Adrenal gland (tissue), 12 donors: Measurements from ENCODE around the gene CDKAL1. TPM values are rescaled to one million over a fixed set of nuclear protein-coding genes. Genes with fewer than 3 reads are reported as not detected.

Experiments
- DNase-seq, 7 donors: peaks; one replicate each; pipeline ENCODE4 v3.0.0-alpha.2; 2019 to 2020
- H3K27ac ChIP-seq, 5 donors: fragments of 200-600 bp; sonication (generic) in 4 of 5; 1 replicate in 3 of 5; 2 replicates in 2 of 5; pipeline versions ENCODE4 v1.5.1 to v1.8.0; 2016 to 2020; ENCODE audit warnings: mild to moderate bottlenecking in 1 of 5
- H3K27me3 ChIP-seq: fragments of 200-600 bp; 2 replicates; pipeline ENCODE4 v1.8.0; 2021
- H3K36me3 ChIP-seq, 2 donors: fragments of 200-600 bp; replicated peaks in 1 of 2; 1 replicate in 1 of 2; 2 replicates in 1 of 2; pipeline versions ENCODE4 v1.5.1 to v1.8.0; 2018 to 2022
- H3K4me1 ChIP-seq, 2 donors: fragments of 200-600 bp; replicated peaks in 1 of 2; 1 replicate in 1 of 2; 2 replicates in 1 of 2; pipeline versions ENCODE4 v1.5.1 to v1.8.0; 2018 to 2021
- H3K4me3 ChIP-seq, 4 donors: fragments of 200-600 bp; sonication (generic) in 3 of 4; one replicate each; pipeline ENCODE4 v1.5.1; 2016 to 2018
- H3K9me3 ChIP-seq, 3 donors: fragments of 200-600 bp; sonication (generic) in 1 of 3; replicated peaks in 1 of 3; 1 replicate in 2 of 3; 2 replicates in 1 of 3; pipeline versions ENCODE4 v1.5.1 to v1.8.0; 2016 to 2021
- CTCF ChIP-seq, 6 experiments: fragments of 450-650 bp in 4 of 6; fragments of 200-600 bp in 2 of 6; sonication (generic) in 1 of 6; IDR thresholded peaks; 1 replicate in 5 of 6; 2 replicates in 1 of 6; pipeline versions ENCODE4 v1.5.1 to v1.8.0; 2016 to 2021; ENCODE audit warnings: antibody characterized with exemption in 6 of 6, mild to moderate bottlenecking in 2 of 6, moderate library complexity in 1 of 6
- POLR2A ChIP-seq, 2 donors: fragments of 450-650 bp; IDR thresholded peaks; one replicate each; pipeline ENCODE4 v1.6.1; 2017; ENCODE audit warnings: antibody characterized with exemption in 2 of 2, mild to moderate bottlenecking in 2 of 2, moderate library complexity in 1 of 2
- WGBS, 4 donors: extraction: QIAGEN DNeasy Blood & Tissue Kit in 2 of 4; methylation state at CpG; one replicate each; pipeline versions ENCODE4 v1.1.5 to v1.1.7; 2013 to 2017; 5-methylcytosine and 5-hydroxymethylcytosine counted together
- intact Hi-C, 2 donors: fragments of 100-400 bp; cut with DNase I; formaldehyde crosslinking; loops; one replicate each; pipeline versions ENCODE4 v1.14.1 to v1.15.0; 2022 to 2023
- polyA plus RNA-seq, 3 donors: library from polyadenylated mRNA; stranded (reverse); fragments of 200-250 nt in 2 of 3; fragments of 350-450 nt in 1 of 3; fragmentation: Illumina TruSeq in 1 of 3; extraction: RNeasy Lipid Tissue Mini Kit (QIAGEN cat#74804) in 1 of 3; gene quantifications; one replicate each; pipeline ENCODE4 v1.2.3, GENCODE V29; 2013 to 2014
- total RNA-seq, 9 donors: library from RNA; depleted of rRNA in 4 of 9; stranded (reverse); fragments of >200 nt in 4 of 9; fragments of 120-200 nt in 1 of 9; fragmentation: NEBNext Ultra II Directional in 1 of 9; extraction: Animal tissue kit (Norgen Biotek cat#: 25700) in 1 of 9; gene quantifications; one replicate each; pipeline versions ENCODE4 v1.1.0 to v1.2.4, GENCODE V29; 2013 to 2023
- donor health status: healthy with polysubstance abuse.
- donor health status: Bipolar disorder and iron deficiency.
- donor health status: DM: yes; HTN: yes; CAD: no.
- donor health status: DM: no; HTN: no; CAD: no.
- donor health status: DM: no; HTN: no; CAD: no.
- donor health status: DM: yes; HTN: yes; CAD: no.

The CDKAL1 gene
- total and polyA plus RNA-seq, 12 donors = 3.9 to 21.1 (median 10.6) TPM

- intact Hi-C loops = no loop called here
- H3K36me3 ChIP-seq = no peaks in the 10 kb centered on the region
- TF ChIP-seq POLR2A (IDR thresholded peaks at IDR 0.05) = no peak
- TF ChIP-seq CTCF (IDR thresholded peaks at IDR 0.05) = no peak
- no peaks in the 10 kb centered on the region for H3K9me3 ChIP-seq
- no peak for DNase-seq
- H3K27me3 ChIP-seq = no peaks in the 10 kb centered on the region
- no peak overlapping the region for H3K27ac ChIP-seq
- H3K4me1 ChIP-seq = no peaks in the 10 kb centered on the region
- H3K4me3 ChIP-seq = no peak overlapping the region
- 89 to 93% (median 90%) methylated on average over 3 of the region's 3 CpGs for WGBS, 4 donors
These were observed 668.3 kb downstream of the CDKAL1 start for GRCh38 chr6:21202521-21202920.

GRCh38 chr6:21204951-21205350, 670.7 kb downstream of the CDKAL1 start:
- 69 to 96% (median 87%) methylated on average over 3 of the region's 3 CpGs for WGBS, 4 donors
- H3K4me1 ChIP-seq = no peaks in the 10 kb centered on the region
- DNase-seq = no peak
- TF ChIP-seq CTCF (IDR thresholded peaks at IDR 0.05) (no peak), POLR2A (IDR thresholded peaks at IDR 0.05) (no peak)
- H3K4me3 ChIP-seq = no peak overlapping the region
- no peak overlapping the region for H3K27ac ChIP-seq
- intact Hi-C loops = no loop called here
- no peaks in the 10 kb centered on the region for H3K36me3 ChIP-seq
- H3K27me3 ChIP-seq = no peaks in the 10 kb centered on the region
- no peaks in the 10 kb centered on the region for H3K9me3 ChIP-seq

GRCh38 chr6:21208081-21208795, 674.0 kb downstream of the CDKAL1 start:
- WGBS, 4 donors = 78 to 90% (median 87%) methylated on average over 9 of the region's 9 CpGs
- DNase-seq = no peak
- H3K4me1 ChIP-seq = no peaks in the 10 kb centered on the region
- TF ChIP-seq CTCF (IDR thresholded peaks at IDR 0.05) = no peak
- TF ChIP-seq POLR2A (IDR thresholded peaks at IDR 0.05) = no peak
- no peaks in the 10 kb centered on the region for H3K9me3 ChIP-seq
- intact Hi-C loops = no loop called here
- no peak overlapping the region for H3K27ac ChIP-seq
- H3K4me3 ChIP-seq = no peak overlapping the region
- no peaks in the 10 kb centered on the region for H3K27me3 ChIP-seq
- H3K36me3 ChIP-seq = no peaks in the 10 kb centered on the region

- Histone ChIP-seq H3K4me1 (no peaks in the 10 kb centered on the region), H3K9me3 (no peaks in the 10 kb centered on the region), H3K4me3 (no peak overlapping the region), H3K36me3 (no peaks in the 10 kb centered on the region), H3K27me3 (no peaks in the 10 kb centered on the region), H3K27ac (no peak overlapping the region)
- 85 to 95% (median 89%) methylated on average over 5 of the region's 5 CpGs for WGBS, 4 donors
- intact Hi-C loops = no loop called here
- no peak for TF ChIP-seq POLR2A (IDR thresholded peaks at IDR 0.05)
- TF ChIP-seq CTCF (IDR thresholded peaks at IDR 0.05) = no peak
- DNase-seq = no peak
These were observed 674.5 kb downstream of the CDKAL1 start for GRCh38 chr6:21208796-21209186.
